ENCODE measurements around the gene LCOR. TPM values are rescaled to one million over a fixed set of nuclear protein-coding genes. Genes with fewer than 3 reads are reported as not detected.
"Not testable (repeated sequence)": the region's sequence is repeated elsewhere in the genome, so short reads cannot be mapped to it uniquely, and the experiment has no call there.

LCOR gene
- total RNA-seq, 4 donors from 2014 or later, result 12.5 to 22.0 (median 14.9) TPM

DNA sequence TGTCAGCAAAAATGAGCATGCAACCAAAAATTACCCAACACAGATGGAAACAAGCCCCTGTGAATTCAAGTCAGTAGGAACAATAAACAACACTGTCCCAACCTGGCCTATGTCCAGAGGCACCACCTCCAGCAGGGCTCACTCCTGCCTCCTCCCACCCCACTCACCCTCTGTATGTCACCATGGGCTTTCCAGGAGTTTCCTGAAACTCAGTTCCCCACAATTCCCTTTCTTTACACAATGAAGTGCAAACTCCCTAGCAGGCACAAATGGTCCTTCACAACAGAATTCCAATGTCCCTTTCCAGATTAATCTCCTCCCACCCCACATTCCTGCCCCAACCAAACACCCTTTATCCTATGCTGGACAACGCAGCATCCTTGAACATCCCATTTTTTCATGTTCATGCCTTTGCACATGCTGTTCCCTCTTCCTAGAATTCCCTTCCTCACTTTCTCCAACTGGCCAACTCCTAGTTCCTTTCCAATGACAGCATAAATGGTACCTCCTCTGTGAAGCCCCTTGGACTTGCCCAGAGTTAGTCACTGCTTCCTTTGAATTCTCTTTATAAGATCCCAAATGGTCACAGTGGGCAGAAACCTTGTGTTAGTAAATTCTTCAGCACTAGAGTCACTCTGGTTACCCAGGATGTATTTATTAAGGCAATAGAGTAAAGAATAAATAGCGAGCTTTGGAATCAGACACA, 196.2 kb downstream of the LCOR start:
- intact Hi-C loops (cut with DNase I; ENCODE audit: low total_unique reads), result no loop called here
- H3K4me3 ChIP-seq (ENCODE audit: low read depth, poor library complexity, severe bottlenecking), result no peak overlapping the region
- 72 to 78% methylated on average over 2 of the region's 2 CpGs for WGBS, 2 donors
- TF ChIP-seq, protein P1, sequence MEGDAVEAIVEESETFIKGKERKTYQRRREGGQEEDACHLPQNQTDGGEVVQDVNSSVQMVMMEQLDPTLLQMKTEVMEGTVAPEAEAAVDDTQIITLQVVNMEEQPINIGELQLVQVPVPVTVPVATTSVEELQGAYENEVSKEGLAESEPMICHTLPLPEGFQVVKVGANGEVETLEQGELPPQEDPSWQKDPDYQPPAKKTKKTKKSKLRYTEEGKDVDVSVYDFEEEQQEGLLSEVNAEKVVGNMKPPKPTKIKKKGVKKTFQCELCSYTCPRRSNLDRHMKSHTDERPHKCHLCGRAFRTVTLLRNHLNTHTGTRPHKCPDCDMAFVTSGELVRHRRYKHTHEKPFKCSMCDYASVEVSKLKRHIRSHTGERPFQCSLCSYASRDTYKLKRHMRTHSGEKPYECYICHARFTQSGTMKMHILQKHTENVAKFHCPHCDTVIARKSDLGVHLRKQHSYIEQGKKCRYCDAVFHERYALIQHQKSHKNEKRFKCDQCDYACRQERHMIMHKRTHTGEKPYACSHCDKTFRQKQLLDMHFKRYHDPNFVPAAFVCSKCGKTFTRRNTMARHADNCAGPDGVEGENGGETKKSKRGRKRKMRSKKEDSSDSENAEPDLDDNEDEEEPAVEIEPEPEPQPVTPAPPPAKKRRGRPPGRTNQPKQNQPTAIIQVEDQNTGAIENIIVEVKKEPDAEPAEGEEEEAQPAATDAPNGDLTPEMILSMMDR (IDR thresholded peaks at IDR 0.05), result no peak
- TF ChIP-seq POLR2A (IDR thresholded peaks at IDR 0.05), result no peak
- no peak for DNase-seq (ENCODE audit: low spot score in 2 of 2)

DNA sequence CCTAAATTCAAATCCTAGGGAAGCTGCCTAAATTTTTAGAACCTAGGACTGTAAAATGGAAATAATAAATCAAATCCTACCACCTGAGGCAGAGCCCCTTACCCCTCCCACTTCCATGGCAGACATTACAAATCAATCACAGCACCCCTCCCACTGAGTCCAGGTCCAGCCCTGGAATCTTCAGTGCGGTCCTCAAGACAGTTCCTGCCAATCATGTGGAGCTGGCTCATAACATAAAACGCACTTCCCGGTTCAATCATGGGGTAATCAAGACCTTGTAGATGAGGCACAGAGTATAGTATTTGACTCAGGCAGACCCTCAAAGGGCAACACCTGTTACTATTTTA, 196.7 kb downstream of the LCOR start:
- 76 to 85% methylated on average over 3 of the region's 3 CpGs for WGBS, 2 donors
- intact Hi-C loops (cut with DNase I; ENCODE audit: low total_unique reads), result no loop called here
- no peak for DNase-seq (ENCODE audit: low spot score in 2 of 2)
- no peak for TF ChIP-seq POLR2A (IDR thresholded peaks at IDR 0.05)
- TF ChIP-seq, protein P1 (IDR thresholded peaks at IDR 0.05), result no peak
- H3K4me3 ChIP-seq (ENCODE audit: low read depth, poor library complexity, severe bottlenecking), result no peak overlapping the region

DNA sequence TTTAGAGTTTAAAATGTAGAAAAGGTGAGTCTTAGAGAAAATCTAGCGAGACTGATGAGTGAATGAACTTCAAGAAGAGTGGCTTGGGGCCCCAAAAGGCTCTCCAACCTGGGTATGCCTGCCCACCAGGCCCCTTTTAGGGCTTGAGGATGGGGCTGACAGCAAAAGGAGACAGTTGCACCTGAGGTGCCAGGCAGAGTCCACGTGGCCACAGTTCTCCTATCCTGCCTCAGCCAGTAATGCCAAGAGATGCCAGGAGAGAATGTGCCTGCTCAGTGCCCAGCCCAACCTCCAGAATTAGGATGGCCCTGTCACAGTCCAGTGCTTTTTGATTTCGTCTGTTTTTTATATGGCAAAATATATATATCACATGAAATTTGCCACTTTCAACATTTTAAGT, 197.2 kb downstream of the LCOR start:
- 80% methylated on average over 3 of the region's 3 CpGs for WGBS, 2 donors
- intact Hi-C loops (cut with DNase I; ENCODE audit: low total_unique reads), result no loop called here
- DNase-seq (ENCODE audit: low spot score in 2 of 2), result no peak
- no peak for TF ChIP-seq POLR2A (IDR thresholded peaks at IDR 0.05)
- TF ChIP-seq, protein P1 (IDR thresholded peaks at IDR 0.05), result no peak
- H3K4me3 ChIP-seq (ENCODE audit: low read depth, poor library complexity, severe bottlenecking), result no peak overlapping the region

DNA sequence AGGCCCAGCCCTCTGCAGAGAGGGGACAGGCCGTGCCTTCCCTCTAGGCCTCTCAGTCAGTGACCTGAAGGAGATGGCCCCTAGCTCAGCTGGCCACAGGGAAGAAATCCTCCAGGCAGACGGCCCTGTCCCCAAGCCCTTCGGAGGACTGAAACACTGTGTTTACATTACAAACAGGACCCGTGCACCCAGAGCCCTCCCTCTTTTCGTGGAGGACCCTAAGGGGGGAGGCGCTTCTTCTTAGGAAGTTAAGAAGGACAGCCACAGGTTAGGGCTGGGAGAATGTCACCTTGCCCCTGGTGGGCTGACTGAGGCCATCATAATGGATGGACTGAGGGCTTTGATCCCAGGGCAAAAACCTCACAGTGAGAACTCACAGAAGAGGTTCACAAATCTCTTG, 198.8 kb downstream of the LCOR start:
- no peak for DNase-seq (ENCODE audit: low spot score in 2 of 2)
- no peak overlapping the region for H3K4me3 ChIP-seq (ENCODE audit: low read depth, poor library complexity, severe bottlenecking)
- WGBS, 2 donors, result 74 to 76% methylated on average over 3 to 6 of the region's 6 CpGs
- intact Hi-C loops (cut with DNase I; ENCODE audit: low total_unique reads), result no loop called here
- TF ChIP-seq POLR2A (IDR thresholded peaks at IDR 0.05), result no peak
- TF ChIP-seq, protein P1 (IDR thresholded peaks at IDR 0.05), result no peak

DNA sequence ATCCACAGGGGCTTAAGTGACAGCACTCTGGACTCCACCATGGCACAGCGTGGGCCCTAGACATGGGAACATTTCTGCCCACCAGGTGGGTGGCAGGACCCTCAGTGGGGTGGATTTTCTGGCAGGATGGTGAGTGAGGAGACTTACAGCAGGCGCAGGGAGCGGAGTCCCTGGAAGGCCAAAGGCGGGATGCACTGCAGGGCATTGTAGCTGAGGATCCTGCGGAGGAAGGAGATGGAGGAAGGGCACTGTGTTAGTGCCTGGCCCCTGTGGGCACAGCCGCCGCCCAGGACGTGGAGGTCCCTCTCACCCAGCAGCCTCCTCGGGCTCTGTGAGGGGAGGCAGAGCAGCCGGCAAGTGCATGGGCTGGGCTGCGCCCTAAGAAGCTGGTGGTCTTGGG, 199.4 kb downstream of the LCOR start:
- no peak for TF ChIP-seq POLR2A (IDR thresholded peaks at IDR 0.05)
- TF ChIP-seq, protein P1 (IDR thresholded peaks at IDR 0.05), result no peak
- no peak overlapping the region for H3K4me3 ChIP-seq (ENCODE audit: low read depth, poor library complexity, severe bottlenecking)
- intact Hi-C loops (cut with DNase I; ENCODE audit: low total_unique reads), result no loop called here
- WGBS, 2 donors, result 78% methylated on average over 11 of the region's 11 CpGs
- DNase-seq (ENCODE audit: low spot score in 2 of 2), result no peak

DNA sequence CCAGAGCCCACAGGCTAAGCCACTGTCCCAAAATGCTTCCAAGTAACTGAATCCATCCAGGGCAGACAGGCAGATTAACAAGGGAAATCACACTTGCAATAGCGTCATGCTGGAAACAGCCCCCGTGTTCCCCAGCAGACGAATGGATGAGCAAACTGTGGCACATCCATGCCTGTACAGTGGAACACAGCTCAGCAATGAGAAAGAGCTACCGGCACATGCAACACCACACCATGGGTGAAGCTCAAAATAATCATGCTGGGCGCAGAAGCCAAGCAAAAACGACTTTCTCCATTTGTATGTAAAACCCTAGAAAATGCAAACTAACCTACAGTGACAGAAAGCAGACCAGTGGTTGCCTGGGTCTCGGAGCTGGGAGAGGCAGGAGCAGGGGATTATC, 200.5 kb downstream of the LCOR start:
- 61 to 68% methylated on average over 7 of the region's 7 CpGs for WGBS, 2 donors
- no peak for DNase-seq (ENCODE audit: low spot score in 2 of 2)
- intact Hi-C loops (cut with DNase I; ENCODE audit: low total_unique reads), result no loop called here
- no peak overlapping the region for H3K4me3 ChIP-seq (ENCODE audit: low read depth, poor library complexity, severe bottlenecking)
- TF ChIP-seq, protein P1 (IDR thresholded peaks at IDR 0.05), result no peak
- no peak for TF ChIP-seq POLR2A (IDR thresholded peaks at IDR 0.05)

DNA sequence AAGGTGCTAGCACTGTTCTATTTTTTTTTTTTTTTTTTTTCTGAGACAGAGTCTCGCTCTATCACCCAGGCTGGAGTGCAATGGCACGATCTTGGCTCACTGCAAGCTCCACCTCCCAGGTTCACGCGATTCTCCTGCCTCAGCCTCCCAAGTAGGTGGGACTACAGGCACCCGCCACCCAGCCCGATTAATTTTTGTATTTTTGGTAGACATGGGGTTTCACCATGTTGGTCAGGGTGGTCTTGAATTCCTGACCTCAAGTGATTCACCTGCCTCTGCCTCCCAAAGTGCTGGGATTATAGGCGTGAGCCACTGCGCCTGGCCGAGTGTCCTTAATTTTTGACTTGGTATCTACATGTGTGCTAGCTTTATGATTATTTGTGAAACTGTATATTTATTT, 201.7 kb downstream of the LCOR start:
- whole genome bisulfite sequencing, 2 donors, result 89 to 91% methylated on average over 9 of the region's 9 CpGs

More for the DNA sequence above, 201.7 kb downstream of the LCOR start:
- DNase-seq (ENCODE audit: low spot score in 2 of 2); H3K4me3 ChIP-seq (ENCODE audit: low read depth, poor library complexity, severe bottlenecking); intact Hi-C loops (cut with DNase I; ENCODE audit: low total_unique reads): not testable (repeated sequence)
